ENCODE measurements around the gene CD44. TPM values are rescaled to one million over a fixed set of nuclear protein-coding genes. Genes with fewer than 3 reads are reported as not detected.
"Not testable (repeated sequence)": the region's sequence is repeated elsewhere in the genome, so short reads cannot be mapped to it uniquely, and the experiment has no call there.

Gene CD44
- total and polyA plus RNA-seq, 4 donors: 28.9 to 72.2 (median 54.1) TPM

GRCh38 chr11:35215945-35216344 lies 77.0 kb downstream of the CD44 start:
- no peaks in the 10 kb centered on the region for H3K4me1 ChIP-seq (ENCODE audit: control insufficient read depth, insufficient read depth, low read length)
- no peak overlapping the region for H3K4me3 ChIP-seq (ENCODE audit: low read depth, low read length)
- no peaks in the 10 kb centered on the region for H3K36me3 ChIP-seq (ENCODE audit: control insufficient read depth, insufficient read depth, low read length)
- no peaks in the 10 kb centered on the region for H3K27me3 ChIP-seq (ENCODE audit: control insufficient read depth, insufficient read depth, low read length)
- no peak for DNase-seq (ENCODE audit: low read depth in 4 of 6, low spot score in 6 of 6)
- no peak overlapping the region for H3K27ac ChIP-seq (ENCODE audit: low read depth, low read length)
- no peaks in the 10 kb centered on the region for H3K9me3 ChIP-seq (ENCODE audit: control insufficient read depth, insufficient read depth, low read length)

GRCh38 chr11:35216962-35217678 lies 78.1 kb downstream of the CD44 start:
- no peaks in the 10 kb centered on the region for H3K36me3 ChIP-seq (ENCODE audit: control insufficient read depth, insufficient read depth, low read length)
- no peaks in the 10 kb centered on the region for H3K4me1 ChIP-seq (ENCODE audit: control insufficient read depth, insufficient read depth, low read length)
- no CpG with 5 or more reads among the region's 3 CpGs for WGBS (ENCODE audit: insufficient coverage)

GRCh38 chr11:35218956-35219355 lies 80.0 kb downstream of the CD44 start:
- 100% methylated on average over 1 of the region's 1 CpG for WGBS (ENCODE audit: insufficient coverage)
- no peak for DNase-seq (ENCODE audit: low read depth in 4 of 6, low spot score in 6 of 6)
- H3K4me3 ChIP-seq (ENCODE audit: low read depth, low read length): no peak overlapping the region
- no peaks in the 10 kb centered on the region for H3K27me3 ChIP-seq (ENCODE audit: control insufficient read depth, insufficient read depth, low read length)
- H3K27ac ChIP-seq (ENCODE audit: low read depth, low read length): no peak overlapping the region
- H3K9me3 ChIP-seq (ENCODE audit: control insufficient read depth, insufficient read depth, low read length): no peaks in the 10 kb centered on the region
- H3K4me1 ChIP-seq (ENCODE audit: control insufficient read depth, insufficient read depth, low read length): peaks cover 5% of the 10 kb centered on the region
- H3K36me3 ChIP-seq (ENCODE audit: control insufficient read depth, insufficient read depth, low read length): no peaks in the 10 kb centered on the region

More at GRCh38 chr11:35216962-35217678, 78.1 kb downstream of the CD44 start:
- H3K27ac ChIP-seq (ENCODE audit: low read depth, low read length): no peak overlapping the region
- no peaks in the 10 kb centered on the region for H3K27me3 ChIP-seq (ENCODE audit: control insufficient read depth, insufficient read depth, low read length)
- H3K4me3 ChIP-seq (ENCODE audit: low read depth, low read length): no peak overlapping the region
- no peak for DNase-seq (ENCODE audit: low read depth in 4 of 6, low spot score in 6 of 6)
- no peaks in the 10 kb centered on the region for H3K9me3 ChIP-seq (ENCODE audit: control insufficient read depth, insufficient read depth, low read length)

GRCh38 chr11:35223371-35223796 lies 84.4 kb downstream of the CD44 start:
- DNase-seq (ENCODE audit: low read depth in 4 of 6, low spot score in 6 of 6): peak; percentile 35 to 95 (median 57)
- H3K36me3 ChIP-seq (ENCODE audit: control insufficient read depth, insufficient read depth, low read length): no peaks in the 10 kb centered on the region

GRCh38 chr11:35223991-35224390 lies 85.0 kb downstream of the CD44 start:
- no CpG with 5 or more reads among the region's 1 CpG for WGBS (ENCODE audit: insufficient coverage)
- Histone ChIP-seq H3K4me3 (ENCODE audit: low read depth, low read length) (no peak overlapping the region), H3K36me3 (ENCODE audit: control insufficient read depth, insufficient read depth, low read length) (no peaks in the 10 kb centered on the region), H3K27me3 (ENCODE audit: control insufficient read depth, insufficient read depth, low read length) (no peaks in the 10 kb centered on the region), H3K4me1 (ENCODE audit: control insufficient read depth, insufficient read depth, low read length) (peaks cover 5% of the 10 kb centered on the region), H3K9me3 (ENCODE audit: control insufficient read depth, insufficient read depth, low read length) (no peaks in the 10 kb centered on the region), H3K27ac (ENCODE audit: low read depth, low read length) (no peak overlapping the region)
- DNase-seq (ENCODE audit: low read depth in 4 of 6, low spot score in 6 of 6): peak in 1 of 6 donors; percentile 9

More at GRCh38 chr11:35223371-35223796, 84.4 kb downstream of the CD44 start:
- H3K27ac ChIP-seq (ENCODE audit: low read depth, low read length): peak overlapping the region; percentile 1
- WGBS (ENCODE audit: insufficient coverage): 2% methylated on average over 7 of the region's 9 CpGs
- H3K9me3 ChIP-seq (ENCODE audit: control insufficient read depth, insufficient read depth, low read length): no peaks in the 10 kb centered on the region
- peaks cover 5% of the 10 kb centered on the region for H3K4me1 ChIP-seq (ENCODE audit: control insufficient read depth, insufficient read depth, low read length)
- H3K4me3 ChIP-seq (ENCODE audit: low read depth, low read length): no peak overlapping the region
- H3K27me3 ChIP-seq (ENCODE audit: control insufficient read depth, insufficient read depth, low read length): no peaks in the 10 kb centered on the region

- Histone ChIP-seq H3K4me3 (ENCODE audit: low read depth, low read length) (no peak overlapping the region), H3K9me3 (ENCODE audit: control insufficient read depth, insufficient read depth, low read length) (no peaks in the 10 kb centered on the region), H3K4me1 (ENCODE audit: control insufficient read depth, insufficient read depth, low read length) (peaks cover 5% of the 10 kb centered on the region), H3K27ac (ENCODE audit: low read depth, low read length) (no peak overlapping the region), H3K27me3 (ENCODE audit: control insufficient read depth, insufficient read depth, low read length) (no peaks in the 10 kb centered on the region), H3K36me3 (ENCODE audit: control insufficient read depth, insufficient read depth, low read length) (no peaks in the 10 kb centered on the region)
- DNase-seq (ENCODE audit: low read depth in 4 of 6, low spot score in 6 of 6): no peak
- WGBS (ENCODE audit: insufficient coverage): 91% methylated on average over 1 of the region's 3 CpGs
Observed at GRCh38 chr11:35225946-35226520, 87.1 kb downstream of the CD44 start.

- not testable (repeated sequence) for H3K27ac ChIP-seq (ENCODE audit: low read depth, low read length); H3K4me1 ChIP-seq (ENCODE audit: control insufficient read depth, insufficient read depth, low read length); H3K27me3 ChIP-seq (ENCODE audit: control insufficient read depth, insufficient read depth, low read length); H3K4me3 ChIP-seq (ENCODE audit: low read depth, low read length); H3K9me3 ChIP-seq (ENCODE audit: control insufficient read depth, insufficient read depth, low read length); DNase-seq (ENCODE audit: low read depth in 4 of 6, low spot score in 6 of 6); H3K36me3 ChIP-seq (ENCODE audit: control insufficient read depth, insufficient read depth, low read length)
- 92% methylated on average over 2 of the region's 6 CpGs for WGBS (ENCODE audit: insufficient coverage)
Observed at GRCh38 chr11:35226756-35227155, 87.8 kb downstream of the CD44 start.

GRCh38 chr11:35227576-35228327 lies 88.8 kb downstream of the CD44 start:
- Histone ChIP-seq H3K27me3 (ENCODE audit: control insufficient read depth, insufficient read depth, low read length) (no peaks in the 10 kb centered on the region), H3K27ac (ENCODE audit: low read depth, low read length) (no peak overlapping the region), H3K9me3 (ENCODE audit: control insufficient read depth, insufficient read depth, low read length) (no peaks in the 10 kb centered on the region), H3K36me3 (ENCODE audit: control insufficient read depth, insufficient read depth, low read length) (no peaks in the 10 kb centered on the region), H3K4me3 (ENCODE audit: low read depth, low read length) (no peak overlapping the region), H3K4me1 (ENCODE audit: control insufficient read depth, insufficient read depth, low read length) (peaks cover 5% of the 10 kb centered on the region)
- no peak for DNase-seq (ENCODE audit: low read depth in 4 of 6, low spot score in 6 of 6)
- WGBS (ENCODE audit: insufficient coverage): 50% methylated on average over 1 of the region's 5 CpGs

GRCh38 chr11:35228328-35228725 lies 89.4 kb downstream of the CD44 start:
- H3K27me3 ChIP-seq (ENCODE audit: control insufficient read depth, insufficient read depth, low read length): no peaks in the 10 kb centered on the region
- no peak overlapping the region for H3K27ac ChIP-seq (ENCODE audit: low read depth, low read length)
- no peak overlapping the region for H3K4me3 ChIP-seq (ENCODE audit: low read depth, low read length)
- no peaks in the 10 kb centered on the region for H3K9me3 ChIP-seq (ENCODE audit: control insufficient read depth, insufficient read depth, low read length)
- H3K4me1 ChIP-seq (ENCODE audit: control insufficient read depth, insufficient read depth, low read length): peaks cover 3% of the 10 kb centered on the region
- no peak for DNase-seq (ENCODE audit: low read depth in 4 of 6, low spot score in 6 of 6)
- no peaks in the 10 kb centered on the region for H3K36me3 ChIP-seq (ENCODE audit: control insufficient read depth, insufficient read depth, low read length)
- no CpG with 5 or more reads among the region's 3 CpGs for WGBS (ENCODE audit: insufficient coverage)
